Stimulated activated CD8-positive, alpha-beta memory T cell treated with anti-CD3 and anti-CD28 coated beads, Interleukin-12 subunit alpha, Interleukin-12 subunit beta, amount 100 ng/mL, for 24 hours (primary cell): ENCODE data around the gene ANKRD53.

ENCODE experiments used
- DNase-seq: peaks from one replicate; pipeline ENCODE4 v3.0.0-alpha.2; 2020; ENCODE audit errors: extremely low read depth

The ANKRD53 gene

DNA sequence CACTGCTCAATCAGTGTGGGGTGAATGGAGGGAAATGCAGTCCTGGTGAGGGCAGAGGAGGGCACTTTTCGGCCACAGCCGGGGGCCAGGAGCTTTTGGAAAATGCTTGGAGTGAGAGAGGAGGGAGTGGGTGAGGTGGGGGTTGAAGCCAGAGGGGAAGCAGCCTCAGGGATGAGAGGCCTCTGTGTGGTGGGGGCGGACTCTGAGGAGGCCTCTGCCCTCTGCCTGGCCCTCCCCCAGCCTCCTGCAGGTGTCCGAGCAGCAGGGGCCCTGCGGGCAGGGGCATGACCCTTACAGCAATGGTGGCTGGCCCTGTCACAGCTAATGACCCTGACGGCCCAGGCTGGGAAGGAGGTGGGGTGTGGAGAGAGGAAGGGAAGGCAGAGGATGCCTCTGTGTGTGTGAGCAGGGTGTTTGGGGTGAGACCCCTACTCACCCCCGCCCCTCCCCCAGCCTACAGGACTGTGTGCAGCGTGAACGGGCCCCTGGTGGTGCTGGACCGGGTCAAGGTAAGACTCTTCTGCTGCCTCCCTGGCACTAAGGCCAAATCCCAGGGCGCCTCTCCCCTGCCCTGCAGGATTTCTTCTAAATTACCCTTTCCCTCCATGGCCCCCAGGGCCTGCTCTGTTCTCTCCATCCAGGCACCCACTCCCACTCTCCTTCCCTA, 35.1 kb upstream of the ANKRD53 start:
- no peak for DNase-seq

DNA sequence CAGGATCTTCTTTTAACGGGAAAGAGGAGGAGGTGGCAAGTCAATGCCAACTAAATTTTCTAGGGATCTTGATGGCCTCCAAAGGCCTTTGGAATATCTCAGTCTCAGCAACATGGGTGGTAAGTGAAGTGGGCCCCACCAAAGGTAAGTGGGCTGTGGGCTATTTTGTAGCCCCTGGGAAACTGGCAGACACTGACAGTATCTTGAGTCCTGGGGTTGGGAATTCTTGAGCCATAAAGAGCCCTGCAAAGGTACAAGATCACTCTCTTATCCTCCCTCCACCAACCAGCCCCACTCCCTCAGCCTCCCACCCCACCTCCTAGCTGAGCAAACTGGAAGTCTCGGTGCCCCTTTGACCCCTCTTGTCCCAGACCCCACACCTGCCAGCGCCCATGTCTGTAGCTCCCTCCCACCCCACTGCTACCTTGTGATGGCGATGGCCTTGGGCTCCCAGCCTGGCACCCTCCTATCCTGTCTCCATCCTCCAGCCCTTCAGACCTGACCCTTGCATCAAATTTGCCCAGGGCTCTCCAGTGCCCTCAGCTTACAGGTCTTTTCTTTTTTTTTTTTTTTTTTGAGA, 34.2 kb upstream of the ANKRD53 start:
- no peak for DNase-seq

DNA sequence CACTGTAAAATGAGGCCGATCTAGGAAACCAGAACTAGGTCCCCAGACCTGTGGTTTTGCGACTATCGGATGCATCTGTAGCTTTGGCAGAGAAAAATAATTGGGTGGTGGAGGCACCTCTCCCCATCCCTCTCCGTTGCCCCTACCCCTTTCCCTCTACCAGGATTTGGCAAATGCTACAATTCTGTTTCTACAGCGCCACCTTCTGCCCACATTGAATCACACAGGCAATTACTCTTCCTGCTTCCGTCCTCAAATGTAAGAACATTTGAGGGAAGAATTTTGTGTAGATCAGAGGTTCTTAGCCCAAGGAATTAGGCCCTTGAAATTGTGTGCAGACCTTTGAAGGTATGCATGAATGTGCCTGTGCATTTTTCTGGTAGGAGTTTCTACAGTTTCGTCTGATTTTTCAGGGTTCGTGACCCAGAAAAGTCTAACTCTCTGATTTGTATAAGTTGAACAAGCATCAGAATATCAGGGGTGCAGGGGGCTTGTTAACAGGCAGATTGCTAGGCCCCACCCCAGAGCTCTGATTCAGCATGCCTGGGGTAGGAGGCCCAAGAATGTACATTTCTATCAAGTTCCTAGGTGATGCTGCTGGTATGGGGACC, 31.5 kb upstream of the ANKRD53 start:
- DNase-seq, result no peak

DNA sequence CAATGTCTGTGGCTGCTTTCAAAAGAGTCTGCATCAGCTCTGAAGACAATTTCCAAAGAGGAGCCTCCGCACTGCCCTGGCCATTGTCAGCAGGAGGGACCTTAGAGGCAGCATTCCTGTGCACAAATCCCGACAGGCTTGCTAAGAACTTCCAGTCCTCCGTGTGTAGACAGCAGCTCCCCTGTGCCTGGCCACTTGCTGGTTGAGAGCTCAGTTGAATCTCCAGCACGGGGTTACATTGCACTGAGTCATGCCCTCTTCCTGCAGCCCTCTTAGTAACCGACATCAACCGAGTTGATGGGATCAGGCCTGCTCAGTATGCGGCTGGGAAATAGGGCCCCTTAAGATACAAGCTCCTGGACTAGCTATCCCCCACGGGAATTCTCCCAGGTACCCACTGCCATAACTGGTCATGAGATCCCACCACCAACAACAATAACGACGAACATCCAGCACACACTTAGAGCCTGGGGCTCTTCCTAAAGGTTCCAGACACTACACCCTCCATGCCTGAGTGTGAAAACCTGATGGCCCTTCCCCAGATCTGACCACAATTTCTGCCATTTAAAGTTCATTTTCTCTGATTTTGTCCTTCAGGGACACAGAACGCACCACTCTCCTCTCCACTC, 30.8 kb upstream of the ANKRD53 start:
- DNase-seq, result no peak

DNA sequence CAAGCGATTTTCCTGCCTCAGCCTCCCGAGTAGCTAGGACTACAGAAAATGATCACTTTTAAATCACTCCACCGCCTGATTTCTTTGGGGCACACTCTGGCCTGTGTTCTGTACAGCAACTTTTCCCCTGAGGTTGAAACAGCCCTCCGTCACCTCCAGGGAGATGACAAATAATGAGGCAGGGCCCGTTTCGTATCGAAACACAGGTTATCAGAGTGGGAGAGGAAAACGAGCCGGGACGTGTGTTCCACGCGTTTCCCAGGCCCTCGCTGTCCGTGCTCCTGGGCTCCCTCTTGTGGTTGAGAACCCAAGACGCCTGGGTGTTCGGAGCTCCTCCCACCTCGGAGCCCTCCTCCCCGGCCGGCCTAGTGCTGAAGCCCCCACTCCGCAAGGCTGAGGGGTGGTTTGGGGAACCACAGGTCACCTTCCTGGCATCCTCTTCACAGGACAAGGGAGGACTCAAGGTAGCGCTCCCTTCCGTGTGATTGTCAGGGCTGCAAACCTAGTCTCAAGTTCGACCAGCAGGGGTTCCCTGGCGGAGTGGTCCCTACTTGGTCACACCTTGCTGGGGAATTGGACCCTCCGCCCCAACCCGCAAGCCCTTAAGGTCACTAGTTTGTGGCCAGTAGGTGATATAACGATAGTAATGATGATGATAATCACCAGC, 30.0 kb upstream of the ANKRD53 start:
- DNase-seq, result peak; percentile 51

DNA sequence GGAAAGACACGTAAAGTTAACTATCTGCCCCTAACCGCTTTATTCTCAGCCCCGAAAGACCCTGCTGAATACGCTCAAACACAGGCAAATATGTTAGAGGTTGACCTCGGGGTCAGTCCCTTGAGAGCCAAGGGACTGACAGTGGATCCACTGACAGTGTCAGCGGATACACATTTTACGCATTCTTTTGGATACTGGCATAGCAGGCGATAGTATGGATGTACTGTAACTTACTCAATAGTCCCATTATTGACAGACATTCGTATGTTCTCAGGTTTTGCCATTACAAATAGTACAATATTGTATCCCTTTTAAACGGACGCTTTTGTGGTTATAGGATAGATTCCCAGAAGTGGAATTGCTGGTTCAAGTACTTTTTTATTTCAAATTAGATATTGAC, 29.3 kb upstream of the ANKRD53 start:
- DNase-seq, result no peak

DNA sequence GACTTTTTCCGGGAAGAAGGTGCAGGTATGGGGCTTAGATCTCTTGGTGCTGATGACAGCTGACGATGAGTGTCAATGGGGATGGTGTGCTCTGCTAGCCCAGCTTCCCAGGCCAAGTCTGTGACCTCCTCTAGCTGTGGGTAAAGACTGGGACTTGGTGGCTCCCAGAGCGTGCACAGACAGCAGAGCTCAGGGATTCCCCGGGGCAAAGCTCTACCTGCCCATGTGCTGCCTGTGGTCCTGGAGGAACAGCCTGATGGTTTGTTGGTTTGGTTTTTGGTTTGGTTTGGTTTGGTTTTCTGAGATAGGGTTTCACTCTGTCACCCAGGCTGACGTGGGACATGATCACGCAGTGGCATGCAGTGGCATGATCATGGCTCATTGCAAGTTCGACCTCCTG, 23.5 kb upstream of the ANKRD53 start:
- no peak for DNase-seq

DNA sequence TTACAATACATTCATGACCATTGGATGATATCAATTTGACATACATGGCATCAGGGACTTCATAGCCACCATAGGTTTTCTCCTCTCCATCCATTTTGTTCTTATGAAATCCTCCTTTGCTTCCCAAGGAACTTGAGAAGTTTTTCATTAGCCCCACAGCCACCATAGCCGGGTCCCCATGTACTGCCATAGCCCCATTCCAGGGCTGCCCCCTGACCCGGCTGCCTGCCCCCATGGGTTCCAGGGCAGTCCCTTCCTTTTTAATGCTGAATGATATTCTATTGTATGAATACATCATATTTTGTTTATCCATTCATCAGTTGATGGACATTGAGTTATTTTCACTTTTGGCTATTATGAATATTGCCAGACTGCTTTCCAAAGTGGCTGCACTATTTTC, 22.3 kb upstream of the ANKRD53 start:
- no peak for DNase-seq

DNA sequence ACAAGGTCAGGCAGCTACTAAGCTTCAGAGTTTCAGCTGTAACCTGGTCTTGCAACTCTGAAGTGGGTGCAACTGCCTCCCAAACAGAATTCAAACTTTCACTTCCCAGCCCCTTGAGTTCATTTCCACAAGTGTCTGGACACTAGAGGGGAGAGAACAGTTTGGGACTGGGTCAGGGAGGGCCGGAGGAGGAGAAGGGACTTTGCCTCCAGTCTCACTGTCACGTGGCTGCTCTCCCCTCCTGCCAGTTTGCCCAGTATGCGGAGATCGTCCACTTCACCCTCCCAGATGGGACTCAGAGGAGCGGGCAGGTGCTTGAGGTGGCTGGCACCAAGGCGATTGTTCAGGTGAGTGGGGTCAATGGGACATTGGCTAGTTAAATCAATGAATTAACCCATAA, 20.6 kb upstream of the ANKRD53 start:
- DNase-seq, result no peak

DNA sequence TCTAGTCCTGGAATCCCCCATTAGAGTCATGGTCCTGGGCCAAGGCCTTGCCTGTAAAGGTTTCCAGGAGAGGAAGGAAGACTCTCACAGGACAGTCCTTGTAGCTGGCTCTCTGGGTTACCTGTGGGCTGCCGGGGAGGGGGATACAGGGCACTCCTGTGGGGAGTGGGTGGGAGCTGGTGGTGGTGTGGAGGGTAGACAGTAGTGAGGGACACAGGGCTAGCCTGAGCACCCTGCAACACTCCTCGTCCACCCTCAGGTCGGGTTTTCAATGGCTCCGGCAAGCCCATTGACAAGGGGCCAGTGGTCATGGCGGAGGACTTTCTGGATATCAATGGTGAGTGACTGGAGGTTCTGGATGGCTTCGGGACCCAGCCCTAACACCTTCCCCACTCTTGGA, 19.7 kb upstream of the ANKRD53 start:
- no peak for DNase-seq

DNA sequence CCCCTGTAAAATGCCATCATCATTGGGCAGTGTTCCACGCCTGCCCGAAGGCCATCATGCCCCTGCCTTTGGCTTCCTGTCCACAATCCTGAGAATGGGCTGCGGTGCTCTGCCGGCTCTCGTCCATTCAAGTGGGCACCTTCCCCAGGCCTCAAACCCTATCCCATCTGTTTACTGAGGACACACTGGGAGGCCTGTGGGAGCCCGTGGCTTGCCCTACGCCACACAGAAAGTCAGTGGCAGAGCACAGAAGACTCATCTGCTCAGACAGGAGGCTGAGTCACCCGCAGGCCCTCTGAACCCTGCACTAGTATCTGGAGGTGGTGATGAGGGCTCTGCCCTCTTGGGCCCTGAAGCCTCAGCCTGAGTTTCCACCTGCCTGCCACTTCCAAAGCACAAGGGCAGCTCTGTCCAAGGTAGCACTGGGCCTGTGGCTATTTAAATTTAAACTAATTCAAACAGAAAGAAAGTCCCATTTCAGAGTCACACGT, 19.1 kb upstream of the ANKRD53 start:
- DNase-seq, result no peak

DNA sequence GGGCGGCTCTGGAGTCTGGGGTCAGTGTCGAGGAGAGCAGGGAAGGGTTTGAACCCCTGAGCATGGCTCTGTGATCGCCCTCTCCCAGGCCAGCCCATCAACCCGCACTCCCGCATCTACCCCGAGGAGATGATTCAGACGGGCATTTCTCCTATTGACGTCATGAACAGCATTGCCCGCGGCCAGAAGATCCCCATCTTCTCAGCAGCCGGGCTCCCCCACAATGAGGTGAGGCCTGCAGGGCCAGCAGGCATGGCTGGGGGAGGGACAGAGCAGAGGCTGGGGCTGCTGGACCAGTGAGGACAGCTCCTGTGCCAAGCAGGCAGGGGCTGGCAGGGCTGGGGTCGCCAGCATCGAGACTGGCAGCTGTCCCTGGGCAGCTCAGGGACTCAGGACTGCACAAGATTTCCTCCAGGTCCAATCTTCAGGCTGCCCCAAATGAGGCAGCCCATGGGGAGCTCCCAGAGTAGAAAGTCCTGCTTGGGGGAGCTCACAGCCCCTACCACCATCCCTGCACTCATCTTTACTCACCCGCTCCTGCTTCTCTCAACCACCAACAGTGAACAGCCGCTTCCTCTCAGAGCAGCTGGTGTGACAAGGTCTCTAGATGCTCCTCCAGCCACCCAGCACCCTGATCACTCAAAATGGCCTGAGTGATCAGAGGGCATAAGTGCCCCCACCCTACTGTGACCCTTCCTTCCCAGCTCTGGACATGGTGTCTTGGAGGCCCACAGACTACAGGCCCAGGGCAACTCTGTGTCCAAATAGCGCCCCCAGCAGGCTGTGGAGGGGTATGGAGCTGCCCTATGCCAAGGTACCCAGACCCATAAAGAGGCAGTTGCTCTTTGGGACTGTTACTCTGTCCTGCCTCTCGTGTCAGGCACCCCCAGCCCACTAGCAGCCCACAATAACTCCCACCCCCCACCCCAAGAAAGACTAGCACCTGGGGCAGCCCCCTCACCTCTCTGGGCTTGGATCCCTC, 18.3 kb upstream of the ANKRD53 start:
- DNase-seq, result no peak

DNA sequence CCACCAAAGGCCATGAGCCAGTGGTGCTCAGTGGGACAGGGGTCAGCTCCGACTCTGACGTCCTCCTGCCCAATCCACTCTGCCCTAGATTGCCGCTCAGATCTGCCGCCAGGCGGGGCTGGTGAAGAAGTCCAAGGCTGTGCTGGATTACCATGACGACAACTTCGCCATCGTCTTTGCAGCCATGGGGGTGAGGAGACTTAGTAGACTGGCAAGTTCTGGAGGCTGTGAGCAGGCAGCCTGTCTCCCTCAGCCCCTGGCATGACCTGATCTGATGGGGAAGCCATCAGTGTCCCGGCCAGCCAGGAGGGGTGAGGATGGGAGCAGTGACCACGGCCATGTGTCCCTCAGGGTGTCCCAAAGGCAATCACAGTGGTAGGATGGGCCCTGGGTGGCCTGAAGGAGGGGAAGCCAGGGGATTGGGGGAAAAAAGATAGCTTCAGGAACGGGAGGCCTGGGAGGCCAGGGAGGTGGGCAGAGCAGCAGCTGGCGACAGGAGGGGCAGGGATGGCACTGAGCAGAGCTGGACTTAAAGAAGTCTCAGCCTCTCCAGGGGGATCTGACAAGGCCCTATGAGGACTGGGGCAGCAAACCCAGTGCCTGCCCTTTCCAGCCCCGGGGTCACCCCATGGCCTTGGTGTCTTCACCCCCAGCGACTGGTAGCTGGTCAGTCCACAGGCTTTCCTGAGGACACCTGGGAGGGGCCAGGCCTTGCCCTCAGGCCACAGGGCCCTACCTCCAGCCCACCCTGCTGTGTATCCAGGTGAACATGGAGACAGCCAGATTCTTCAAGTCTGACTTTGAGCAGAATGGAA, 17.4 kb upstream of the ANKRD53 start:
- no peak for DNase-seq

DNA sequence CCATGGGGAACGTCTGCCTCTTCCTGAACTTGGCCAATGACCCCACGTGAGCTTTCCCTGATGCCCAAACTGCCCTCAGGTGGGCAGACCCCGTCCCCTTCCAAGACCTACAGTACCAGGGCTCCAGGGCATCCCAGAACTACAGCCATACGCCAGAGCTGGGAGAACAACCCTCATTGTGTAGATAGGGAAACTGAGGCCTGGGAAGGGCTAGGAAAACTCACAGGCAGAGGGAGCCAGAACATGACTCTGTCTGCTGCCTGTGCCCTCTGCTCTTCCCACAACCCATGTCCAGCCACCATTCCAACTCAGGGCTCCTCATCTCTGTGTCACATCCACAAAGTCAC, 16.8 kb upstream of the ANKRD53 start:
- DNase-seq, result no peak

DNA sequence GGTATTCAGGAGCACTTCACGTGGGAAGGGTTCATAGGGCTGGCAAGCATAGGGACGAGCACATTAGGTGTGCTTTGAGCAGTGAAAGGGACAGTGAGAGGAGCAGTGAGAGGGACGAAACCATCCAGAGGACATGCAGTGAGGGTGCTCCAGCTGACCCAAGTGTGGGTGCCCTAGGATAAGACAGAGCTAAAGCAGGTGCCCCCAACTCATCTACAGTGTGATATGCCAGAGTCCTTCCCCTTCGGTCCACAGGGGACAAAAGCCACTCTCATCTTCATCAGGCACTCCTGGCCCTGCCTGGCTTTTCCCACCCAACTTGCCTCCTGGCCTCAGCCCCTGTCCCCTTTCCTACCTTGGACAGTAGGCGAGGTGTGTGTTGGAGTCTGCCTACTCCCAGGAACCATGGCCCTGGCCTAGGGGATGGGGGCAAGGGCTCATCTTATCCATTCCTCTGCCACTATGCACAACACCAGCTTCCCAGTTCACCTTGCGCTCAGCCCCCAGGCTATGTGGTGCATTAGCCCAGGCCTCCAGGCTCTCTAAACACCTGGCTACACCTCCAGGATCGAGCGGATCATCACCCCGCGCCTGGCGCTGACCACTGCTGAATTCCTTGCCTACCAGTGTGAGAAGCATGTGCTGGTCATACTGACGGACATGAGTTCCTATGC, 16.1 kb upstream of the ANKRD53 start:
- DNase-seq, result no peak

DNA sequence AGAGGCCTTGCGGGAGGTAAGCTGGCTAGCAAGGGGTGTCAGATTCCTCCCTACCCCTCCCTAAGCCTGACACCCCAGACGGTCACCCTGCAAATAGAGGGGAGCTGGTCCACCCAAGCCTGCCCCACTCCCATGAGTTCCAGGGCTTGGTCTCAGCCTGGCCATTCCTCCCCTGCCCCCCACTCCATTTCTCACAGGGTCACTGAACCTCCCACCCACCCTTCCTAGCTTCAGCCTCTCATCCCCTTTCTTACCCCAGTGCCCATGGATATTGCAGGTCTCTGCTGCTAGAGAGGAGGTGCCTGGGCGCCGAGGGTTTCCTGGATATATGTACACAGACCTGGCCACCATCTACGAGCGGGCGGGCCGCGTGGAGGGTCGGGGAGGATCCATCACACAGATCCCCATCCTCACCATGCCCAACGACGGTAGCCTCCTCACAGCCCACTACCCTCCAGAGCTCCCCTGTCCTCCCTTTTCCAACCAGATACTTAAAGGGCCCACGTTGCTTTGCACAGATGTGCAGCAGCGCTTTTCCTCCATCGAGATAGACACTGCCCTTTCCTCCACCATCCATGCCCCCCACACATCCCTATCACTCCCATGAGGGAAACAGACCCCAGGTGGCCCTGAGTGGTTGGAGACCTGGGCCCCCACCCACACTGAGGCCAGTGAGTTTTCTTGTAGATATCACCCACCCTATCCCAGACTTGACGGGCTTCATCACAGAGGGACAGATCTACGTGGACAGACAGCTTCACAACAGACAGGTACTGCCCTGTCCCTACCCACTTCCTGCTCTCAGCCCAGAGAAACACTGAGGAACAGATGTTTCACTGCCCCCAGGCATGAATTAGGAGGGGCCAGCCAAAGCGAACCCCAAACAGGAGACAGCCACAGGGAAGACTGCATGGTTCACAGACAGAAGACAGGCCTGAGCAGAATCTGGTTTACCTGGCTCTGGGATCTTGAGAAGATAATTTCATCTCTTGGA, 15.2 kb upstream of the ANKRD53 start:
- no peak for DNase-seq

DNA sequence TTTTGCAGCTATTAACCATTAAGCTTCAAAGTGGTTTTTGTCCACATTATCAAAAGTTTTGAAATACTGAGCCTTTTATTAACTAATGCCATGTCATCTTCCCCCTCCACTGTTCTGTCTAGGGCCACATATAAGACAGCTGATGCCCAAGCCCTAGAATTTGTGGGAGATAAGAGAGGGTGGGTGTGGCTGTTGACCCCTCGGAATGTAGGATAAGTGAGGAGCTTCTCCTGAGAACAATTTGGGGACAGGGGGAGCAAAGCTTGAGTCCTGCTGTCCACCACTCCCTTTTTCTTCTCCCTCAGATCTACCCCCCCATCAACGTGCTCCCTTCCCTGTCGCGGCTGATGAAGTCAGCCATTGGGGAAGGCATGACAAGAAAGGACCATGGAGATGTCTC, 14.3 kb upstream of the ANKRD53 start:
- no peak for DNase-seq

DNA sequence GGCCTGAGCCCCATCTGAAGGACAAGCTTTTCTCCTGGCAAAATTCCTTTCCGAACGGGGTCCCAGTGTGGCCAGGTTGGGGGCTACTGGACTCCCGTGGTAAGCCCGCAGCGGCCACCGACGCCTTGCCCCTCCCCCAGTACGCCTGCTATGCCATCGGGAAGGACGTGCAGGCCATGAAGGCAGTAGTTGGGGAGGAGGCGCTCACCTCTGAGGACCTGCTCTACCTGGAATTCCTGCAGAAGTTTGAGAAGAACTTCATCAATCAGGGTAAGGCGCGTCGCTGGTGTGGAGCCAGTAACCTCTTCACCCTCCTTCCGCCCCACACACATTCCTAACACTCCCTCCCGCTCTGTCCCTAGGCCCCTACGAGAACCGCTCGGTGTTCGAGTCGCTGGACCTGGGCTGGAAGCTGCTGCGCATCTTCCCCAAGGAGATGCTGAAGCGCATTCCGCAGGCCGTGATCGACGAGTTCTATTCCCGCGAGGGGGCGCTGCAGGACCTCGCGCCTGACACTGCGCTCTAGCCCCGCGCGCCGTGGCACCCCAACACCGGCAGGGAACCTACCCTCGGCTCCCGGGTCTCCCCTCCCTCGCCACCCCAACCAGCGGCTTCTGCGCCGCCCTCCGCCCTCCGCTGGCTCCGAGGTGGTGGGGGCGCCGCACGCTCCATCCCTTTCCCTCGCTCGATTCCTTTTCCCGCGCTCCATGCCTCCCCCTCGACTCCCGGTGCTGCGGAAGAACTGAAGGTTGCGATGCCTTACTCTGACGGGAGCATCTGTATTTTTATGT, 13.6 kb upstream of the ANKRD53 start:
- DNase-seq, result peak; percentile 54
